ENCODE results near the gene HOXA13. TPM values are rescaled to one million over a fixed set of nuclear protein-coding genes. Genes with fewer than 3 reads are reported as not detected.

HOXA13 gene
- total and polyA plus RNA-seq, 10 of the 15 experiments (the other 5 are each of a cell fraction or from before 2014, with no cell fraction given), result not detected

- ATAC-seq (no peak), FAIRE-seq (no peak), DNase-seq (ENCODE audit: low read depth, low spot score) (no peak)
- ChIA-PET SMC1A (ENCODE audit: uncharacterized antibody, unreplicated experiment) (no interaction called here), RAD21 (ENCODE audit: unreplicated experiment) (no interaction called here), POLR2A (no interaction called here), CTCF (interaction anchor here (0.7 to 1.8 kb wide), 3 partner anchors 12 to 871 kb away, joined by 3 to 5 read pairs (median 3); no protein-coding TSS in a partner anchor)
- 23% methylated on average over 15 of the region's 15 CpGs for WGBS (ENCODE audit: insufficient coverage, insufficient replicate concordance, low lambda C conversion rate, missing lambda C conversion rate)
- no peaks in the 10 kb centered on the region for H3K79me2 ChIP-seq (ENCODE audit: control insufficient read depth, insufficient read depth, low read length)
- H3K27me3 ChIP-seq (replicated peaks in 1 of 2; ENCODE audit: control insufficient read depth in 2 of 2, insufficient read depth in 2 of 2, low read length in 1 of 2), result peaks cover 34 to 36% of the 10 kb centered on the region in 2 experiments
- in situ Hi-C loops (cut with MboI) (no loop called here), intact Hi-C loops (cut with micrococcal nuclease; ENCODE audit: unreplicated experiment) (no loop called here)
- no peak overlapping the region for H3K27ac ChIP-seq (ENCODE audit: control insufficient read depth, insufficient read depth)
- BruUV-seq (replicated peaks), result no TSS peak
- H3K4me3 ChIP-seq, result no peak overlapping the region
- no peak overlapping the region for H2AFZ ChIP-seq (ENCODE audit: control insufficient read depth, low read depth, low read length)
- H4K20me1 ChIP-seq (ENCODE audit: control insufficient read depth, insufficient read depth), result 0 out of 2 replicates have a peak, but pooled peaks cover 3% of the 10 kb centered on the region
- no peak overlapping the region for H3K4me2 ChIP-seq (ENCODE audit: control insufficient read depth, insufficient read depth)
- no peaks in the 10 kb centered on the region for H3K36me3 ChIP-seq (ENCODE audit: control insufficient read depth in 2 of 2, insufficient read depth in 2 of 2, low read length in 1 of 2)
- H3K9ac ChIP-seq (ENCODE audit: control insufficient read depth, insufficient read depth, low read length), result no peak overlapping the region
- TF ChIP-seq ZBED1 (IDR thresholded peaks at IDR 0.05; ENCODE audit: borderline replicate concordance) (no peak), CBX3 (IDR thresholded peaks at IDR 0.05; ENCODE audit: borderline replicate concordance, low read depth) (no peak), SMAD5 (IDR thresholded peaks at IDR 0.05; ENCODE audit: low read depth) (no peak), SIN3A (IDR thresholded peaks at IDR 0.05; ENCODE audit: low read depth, low read length) (no peak), ESRRA (IDR thresholded peaks at IDR 0.05; ENCODE audit: low read length) (no peak), IRF4 (IDR thresholded peaks at IDR 0.05; ENCODE audit: low read depth, low read length) (no peak), RAD51 (IDR thresholded peaks at IDR 0.05) (no peak), SUZ12 (IDR thresholded peaks at IDR 0.05; ENCODE audit: unreplicated experiment) (no peak), ZNF622 (IDR thresholded peaks at IDR 0.05) (no peak), ZBTB11 (CRISPR knock-in tag; IDR thresholded peaks at IDR 0.05) (no peak), POLR2AphosphoS5 (IDR thresholded peaks at IDR 0.05; ENCODE audit: low read length) (no peak), NFYA (IDR thresholded peaks at IDR 0.05; ENCODE audit: borderline replicate concordance, low read depth, low read length) (no peak), STAT3 (IDR thresholded peaks at IDR 0.05; ENCODE audit: low read depth, low read length) (no peak), NR2F1 (conservative IDR thresholded peaks at IDR 0.05) (no peak), BCL3 (IDR thresholded peaks at IDR 0.05; ENCODE audit: borderline replicate concordance, insufficient read depth, low read depth, low read length, poor library complexity, severe bottlenecking) (no peak), IKZF2 (IDR thresholded peaks at IDR 0.05) (no peak)
- H3K9me3 ChIP-seq (replicated peaks; ENCODE audit: control insufficient read depth, insufficient read depth, low read length), result no peaks in the 10 kb centered on the region; the same call in 2 of the 3 replicates
- H3K4me1 ChIP-seq (ENCODE audit: control insufficient read depth, insufficient read depth, low read length), result no peaks in the 10 kb centered on the region
These were observed 8.6 kb downstream of the HOXA13 start for GRCh38 chr7:27191161-27191731.
